NCI-H345 treated with DMSO at 0.1 percent for 48 hours (cell line): Measurements from ENCODE around the gene STARD3.
"Not testable (repeated sequence)": the region's sequence is repeated elsewhere in the genome, so short reads cannot be mapped to it uniquely, and the experiment has no call there.

Experiments used
- DNase-seq: peaks from one replicate; lab custom pipeline; 2025; ENCODE audit not compliant: unreplicated experiment; lab: John Stamatoyannopoulos, UW

STARD3 gene

GRCh38 chr17:39687101-39687545, 50.2 kb downstream of the STARD3 start:
- DNase-seq, result no peak

GRCh38 chr17:39687546-39688474, 50.9 kb downstream of the STARD3 start, which contains the start of gene PGAP3:
PGAP3 (minus strand) TSS chr17:39688057; CDS start chr17:39688014, 43 bp downstream.
- DNase-seq, result peak; percentile 87

DNA sequence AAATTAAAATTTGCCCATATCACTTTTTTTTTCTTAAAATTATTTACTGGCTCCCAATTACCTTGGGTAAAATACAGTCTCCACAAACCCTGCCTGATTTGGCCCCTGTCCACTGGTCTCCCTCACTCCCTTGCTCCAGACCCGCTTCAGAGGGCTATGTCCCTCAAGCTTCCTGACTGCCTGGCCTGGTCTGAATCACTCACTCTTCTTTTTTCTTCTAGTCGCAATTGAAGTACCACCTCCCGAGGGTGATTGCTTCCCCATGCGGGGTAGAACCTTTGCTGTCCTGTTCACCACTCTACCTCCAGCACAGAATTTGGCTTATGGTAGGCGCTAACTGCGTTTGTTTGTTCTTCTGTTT, 51.5 kb downstream of the STARD3 start:
- no peak for DNase-seq

GRCh38 chr17:39688945-39689344, 52.0 kb downstream of the STARD3 start:
- no peak for DNase-seq

DNA sequence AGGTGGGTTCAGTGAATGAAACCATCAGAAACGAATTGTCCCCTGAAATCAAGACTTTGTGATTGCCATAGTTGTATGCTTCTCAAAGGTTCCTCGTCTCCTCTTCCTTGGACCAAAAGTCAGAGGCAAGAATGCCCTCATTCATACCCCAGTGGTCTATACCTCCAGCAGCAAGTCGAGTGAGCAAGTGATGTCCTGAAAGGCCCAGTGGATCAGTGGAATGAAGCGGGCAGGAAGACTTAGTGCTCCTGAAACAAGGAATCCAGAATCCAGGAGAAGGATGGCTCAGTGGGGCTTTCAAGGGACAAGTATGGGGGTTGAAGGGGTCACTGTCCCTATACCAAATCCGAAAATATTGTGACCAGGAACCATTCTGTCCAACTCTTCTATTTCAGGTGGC, 57.6 kb downstream of the STARD3 start:
- no peak for DNase-seq

GRCh38 chr17:39695089-39695474, 58.1 kb downstream of the STARD3 start:
- DNase-seq, result no peak

DNA sequence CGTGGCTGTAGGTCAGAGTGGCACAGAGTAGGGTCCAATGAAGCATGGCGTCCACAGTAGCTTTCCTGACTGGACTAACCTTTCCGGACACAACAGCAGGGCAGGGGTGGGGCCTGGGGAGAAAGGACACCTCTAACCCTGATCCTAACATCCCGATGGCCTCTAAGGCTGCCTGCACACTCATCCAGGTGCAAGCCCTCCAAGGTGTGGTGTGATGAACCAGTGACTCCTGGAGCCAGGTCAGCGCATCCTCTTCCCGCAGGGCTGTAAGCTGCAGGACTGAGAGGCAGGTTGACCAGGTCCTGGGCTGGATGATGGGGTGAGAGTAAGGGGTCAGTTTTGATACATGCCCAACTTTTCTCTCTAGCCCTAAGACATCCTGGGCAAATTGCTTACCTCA, 59.8 kb downstream of the STARD3 start:
- DNase-seq, result no peak

- DNase-seq, result no peak
Observed at GRCh38 chr17:39697961-39698360, 61.0 kb downstream of the STARD3 start.

GRCh38 chr17:39699157-39699817, 62.3 kb downstream of the STARD3 start:
- DNase-seq, result not testable (repeated sequence)

DNA sequence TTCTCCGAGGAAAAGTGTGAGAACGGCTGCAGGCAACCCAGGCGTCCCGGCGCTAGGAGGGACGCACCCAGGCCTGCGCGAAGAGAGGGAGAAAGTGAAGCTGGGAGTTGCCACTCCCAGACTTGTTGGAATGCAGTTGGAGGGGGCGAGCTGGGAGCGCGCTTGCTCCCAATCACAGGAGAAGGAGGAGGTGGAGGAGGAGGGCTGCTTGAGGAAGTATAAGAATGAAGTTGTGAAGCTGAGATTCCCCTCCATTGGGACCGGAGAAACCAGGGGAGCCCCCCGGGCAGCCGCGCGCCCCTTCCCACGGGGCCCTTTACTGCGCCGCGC, 62.8 kb downstream of the STARD3 start, which contains the start of gene ERBB2:
Gene ERBB2, plus strand, starts transcription at position 247 of the 330 bp plus-strand sequence. CDS start 175 bp downstream, outside the sequence.
- DNase-seq, result no peak

DNA sequence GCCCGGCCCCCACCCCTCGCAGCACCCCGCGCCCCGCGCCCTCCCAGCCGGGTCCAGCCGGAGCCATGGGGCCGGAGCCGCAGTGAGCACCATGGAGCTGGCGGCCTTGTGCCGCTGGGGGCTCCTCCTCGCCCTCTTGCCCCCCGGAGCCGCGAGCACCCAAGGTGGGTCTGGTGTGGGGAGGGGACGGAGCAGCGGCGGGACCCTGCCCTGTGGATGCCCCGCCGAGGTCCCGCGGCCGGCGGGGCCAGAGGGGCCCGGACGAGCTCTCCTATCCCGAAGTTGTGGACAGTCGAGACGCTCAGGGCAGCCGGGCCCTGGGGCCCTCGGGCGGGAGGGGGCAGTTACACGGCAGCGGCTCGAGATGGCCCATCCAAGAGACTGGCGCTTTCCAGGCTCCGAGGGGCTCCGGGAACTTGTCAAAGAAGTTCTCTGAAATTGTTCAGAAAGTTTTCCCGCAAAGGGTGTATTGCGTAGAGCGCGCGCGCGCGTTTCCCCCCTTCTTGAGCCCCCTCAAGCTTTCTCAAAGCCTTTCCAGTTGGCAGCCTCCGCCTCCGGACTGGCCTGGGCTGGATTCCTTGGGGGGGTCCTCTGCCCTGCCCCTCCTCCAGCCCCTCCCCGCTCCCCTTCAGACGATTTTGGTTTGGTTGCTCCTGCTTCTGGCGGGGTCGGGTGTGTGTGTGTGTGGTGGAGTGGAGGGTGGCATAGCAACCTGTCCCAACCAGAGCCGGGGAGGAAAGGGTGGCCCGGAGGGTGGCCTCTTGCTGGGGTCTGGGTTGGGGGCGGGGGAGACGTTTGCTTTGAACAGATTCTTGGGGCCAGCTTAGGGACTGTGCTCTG, 63.4 kb downstream of the STARD3 start:
- DNase-seq, result no peak

DNA sequence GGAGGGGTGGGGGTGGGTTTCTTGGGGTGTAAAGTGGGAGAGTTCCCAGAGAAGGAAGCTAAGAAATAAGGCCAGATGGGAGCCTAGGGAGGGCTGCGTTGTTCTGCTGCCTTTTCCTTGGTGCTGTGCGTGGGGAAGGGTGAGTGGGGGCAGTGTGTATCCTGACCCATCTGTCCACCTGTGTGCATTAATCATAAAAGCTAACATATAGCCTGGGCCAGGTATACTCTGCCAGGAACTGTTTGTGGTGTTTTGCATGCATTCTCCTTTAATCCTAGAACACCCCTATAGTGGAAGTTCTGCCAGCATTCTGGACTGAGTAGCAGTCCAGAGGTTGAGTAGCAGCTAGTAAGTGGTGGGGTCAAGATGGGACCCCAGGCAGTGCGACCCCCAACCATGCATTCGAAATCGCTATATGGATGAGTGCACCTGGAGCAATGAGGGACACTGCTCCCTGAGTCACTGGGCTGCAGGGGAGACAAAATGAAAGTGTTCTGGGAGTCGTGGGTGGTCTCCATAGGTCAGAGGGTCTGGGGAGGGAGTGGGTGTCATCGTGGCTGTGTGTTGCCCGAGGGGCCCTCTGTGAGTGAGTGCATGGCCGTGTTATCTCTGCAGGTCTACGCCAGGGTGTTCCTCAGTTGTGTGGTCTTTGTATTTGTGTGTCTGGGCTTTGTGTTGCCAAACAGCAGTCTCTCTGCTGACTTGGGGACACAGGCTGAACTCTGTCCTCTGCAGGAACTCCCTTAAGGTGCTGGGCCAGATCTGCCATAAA, 64.3 kb downstream of the STARD3 start:
- no peak for DNase-seq

- DNase-seq, result no peak
Observed at GRCh38 chr17:39701784-39702422, 65.0 kb downstream of the STARD3 start.

DNA sequence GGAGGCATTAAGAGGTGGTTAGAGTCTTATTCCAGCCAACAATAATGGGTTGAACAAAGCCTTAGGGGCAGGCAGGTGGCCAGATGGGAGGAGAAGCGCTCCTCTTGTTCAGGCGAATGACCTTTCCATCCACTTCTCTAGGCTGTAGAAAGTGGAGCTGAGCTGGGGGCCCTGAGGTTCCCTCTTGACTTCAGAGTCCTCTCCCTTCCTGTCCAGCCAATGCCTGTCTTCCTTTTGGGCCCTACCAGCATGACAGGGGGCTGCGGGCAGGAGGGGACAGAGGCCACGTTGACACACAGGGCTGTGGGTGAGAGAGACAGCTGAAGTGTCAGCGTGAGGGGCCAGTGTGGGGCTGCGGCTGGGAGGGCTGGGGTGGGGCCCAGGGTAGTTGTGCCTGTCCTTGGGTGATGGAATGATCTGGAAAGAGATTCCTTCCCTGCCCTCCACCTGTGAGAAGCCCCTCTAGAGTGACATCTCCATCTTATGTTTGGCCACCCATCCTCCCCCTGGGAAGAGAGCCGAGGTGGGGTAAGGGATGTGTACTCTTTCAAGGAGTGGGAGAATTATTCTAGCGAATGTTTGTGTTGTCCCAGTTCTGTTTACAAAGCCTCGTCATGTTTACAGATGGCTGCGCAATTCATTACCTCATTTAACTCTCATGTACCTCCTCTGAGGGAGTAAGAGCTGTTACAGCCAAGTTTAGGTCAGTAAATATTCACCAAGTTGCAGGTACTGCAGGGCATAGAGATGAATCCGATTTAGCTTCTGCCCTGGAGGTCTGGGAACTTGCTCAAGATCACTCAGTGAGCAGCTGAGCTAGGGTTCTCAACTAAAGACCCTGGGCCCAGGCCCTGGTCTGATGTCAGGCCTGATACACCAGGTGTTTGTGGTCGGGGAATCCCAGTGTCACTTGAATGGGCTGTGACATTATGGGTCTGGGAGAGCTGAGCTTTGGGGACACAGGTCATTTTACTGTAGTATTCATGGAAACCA, 66.3 kb downstream of the STARD3 start:
- no peak for DNase-seq

GRCh38 chr17:39703913-39704312, 67.0 kb downstream of the STARD3 start:
- DNase-seq, result no peak

GRCh38 chr17:39704821-39705551, 68.0 kb downstream of the STARD3 start:
- no peak for DNase-seq

GRCh38 chr17:39705786-39706348, 68.9 kb downstream of the STARD3 start:
- no peak for DNase-seq

GRCh38 chr17:39706383-39706782, 69.4 kb downstream of the STARD3 start:
- no peak for DNase-seq
